ENCODE data around the gene FGR. TPM values are rescaled to one million over a fixed set of nuclear protein-coding genes. Genes with fewer than 3 reads are reported as not detected.
A peak's percentile ranks its signal among the peaks of the same experiment; 100 is the strongest.
"Not testable (repeated sequence)": the region's sequence is repeated elsewhere in the genome, so short reads cannot be mapped to it uniquely, and the experiment has no call there.

The FGR gene
- polyA plus RNA-seq, 3 donors = 371 to 1,340 (median 571) TPM

DNA sequence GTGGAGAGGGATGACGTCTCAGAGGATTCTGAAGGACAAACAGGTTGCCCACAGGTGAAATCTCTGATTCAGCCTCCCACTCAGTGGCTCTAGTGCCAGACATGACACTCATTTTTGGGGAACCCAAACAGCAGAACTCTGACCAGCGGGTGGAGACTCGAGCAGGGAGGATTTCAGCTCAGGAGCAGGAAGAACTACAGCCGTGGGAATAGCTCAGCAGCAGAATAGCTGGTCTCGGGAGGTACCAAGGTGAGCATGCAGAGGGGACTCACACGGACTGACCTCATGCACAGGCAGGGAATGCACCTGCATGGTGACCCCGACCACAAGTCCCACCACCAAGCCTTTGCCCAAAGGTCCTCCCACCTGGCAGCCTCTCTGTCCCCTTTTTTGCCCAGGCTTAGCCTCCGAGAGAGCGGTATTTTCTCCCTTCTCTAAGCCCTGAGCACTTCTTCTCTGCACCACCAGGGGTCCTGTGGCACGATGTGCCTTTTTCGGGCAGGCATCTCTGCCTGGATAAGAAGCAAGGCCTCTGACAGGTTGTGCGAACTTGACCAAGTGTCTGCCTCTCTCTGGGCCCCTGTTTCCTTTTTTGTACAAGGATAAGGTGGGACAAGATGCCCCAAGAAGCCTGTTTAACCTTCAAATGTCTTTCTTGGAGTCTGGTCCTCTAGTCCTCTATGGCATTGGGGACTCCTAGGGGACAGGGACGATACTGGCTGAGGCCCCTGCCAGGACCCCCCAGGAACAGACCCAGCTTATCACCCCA is 8.8 kb upstream of the FGR start:
- no peak overlapping the region for H3K4me3 ChIP-seq (replicated peaks in 1 of 3; ENCODE audit: low read depth in 2 of 3, low read length in 3 of 3)
- H3K36me3 ChIP-seq (replicated peaks in 1 of 2; ENCODE audit: control insufficient read depth in 1 of 2, insufficient read depth in 2 of 2, low read length in 2 of 2) = no peaks in the 10 kb centered on the region
- H3K36me3 Mint-ChIP-seq = no peaks in the 10 kb centered on the region
- H3K79me2 ChIP-seq (ENCODE audit: insufficient read depth, low read length) = no peaks in the 10 kb centered on the region
- no peaks in the 10 kb centered on the region for H3K9me3 ChIP-seq (replicated peaks in 1 of 2; ENCODE audit: control insufficient read depth in 1 of 2, insufficient read depth in 1 of 2, low read length in 2 of 2)
- peak overlapping the region in 4 of 7 donors; percentile 66 to 82 (median 71) for H3K27ac Mint-ChIP-seq
- H3K9me3 Mint-ChIP-seq = no peaks in the 10 kb centered on the region
- peaks cover 32% of the 10 kb centered on the region for H3K4me1 Mint-ChIP-seq
- WGBS (ENCODE audit: insufficient coverage) = 35% methylated on average over 13 of the region's 13 CpGs
- intact Hi-C loops (cut with micrococcal nuclease) = loop anchor here (5.0 kb wide), 1 partner anchor 36 kb away; no protein-coding TSS in a partner anchor
- peaks cover 0 to 3% (median 2%) of the 10 kb centered on the region in 3 donors for H3K27me3 Mint-ChIP-seq (ENCODE audit: low read depth in 3 of 3)
- no peak overlapping the region for H3K4me2 ChIP-seq (replicated peaks; ENCODE audit: extremely low read depth, low read length, poor library complexity, severe bottlenecking)
- no peak overlapping the region for H3K4me3 Mint-ChIP-seq
- H3K9ac ChIP-seq (ENCODE audit: insufficient read depth, low read length, poor library complexity, severe bottlenecking) = no peak overlapping the region
- no peak overlapping the region for H2AFZ ChIP-seq (ENCODE audit: insufficient read depth, low read depth, low read length, poor library complexity, severe bottlenecking)
- H3K4me1 ChIP-seq (ENCODE audit: control insufficient read depth in 1 of 2, insufficient read depth in 2 of 2, low read length in 2 of 2) = peaks cover 22 to 32% of the 10 kb centered on the region in 2 donors
- TF ChIP-seq, protein P1, sequence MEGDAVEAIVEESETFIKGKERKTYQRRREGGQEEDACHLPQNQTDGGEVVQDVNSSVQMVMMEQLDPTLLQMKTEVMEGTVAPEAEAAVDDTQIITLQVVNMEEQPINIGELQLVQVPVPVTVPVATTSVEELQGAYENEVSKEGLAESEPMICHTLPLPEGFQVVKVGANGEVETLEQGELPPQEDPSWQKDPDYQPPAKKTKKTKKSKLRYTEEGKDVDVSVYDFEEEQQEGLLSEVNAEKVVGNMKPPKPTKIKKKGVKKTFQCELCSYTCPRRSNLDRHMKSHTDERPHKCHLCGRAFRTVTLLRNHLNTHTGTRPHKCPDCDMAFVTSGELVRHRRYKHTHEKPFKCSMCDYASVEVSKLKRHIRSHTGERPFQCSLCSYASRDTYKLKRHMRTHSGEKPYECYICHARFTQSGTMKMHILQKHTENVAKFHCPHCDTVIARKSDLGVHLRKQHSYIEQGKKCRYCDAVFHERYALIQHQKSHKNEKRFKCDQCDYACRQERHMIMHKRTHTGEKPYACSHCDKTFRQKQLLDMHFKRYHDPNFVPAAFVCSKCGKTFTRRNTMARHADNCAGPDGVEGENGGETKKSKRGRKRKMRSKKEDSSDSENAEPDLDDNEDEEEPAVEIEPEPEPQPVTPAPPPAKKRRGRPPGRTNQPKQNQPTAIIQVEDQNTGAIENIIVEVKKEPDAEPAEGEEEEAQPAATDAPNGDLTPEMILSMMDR (IDR thresholded peaks at IDR 0.05) = peak; percentile 74
- no peaks in the 10 kb centered on the region for H3K27me3 ChIP-seq (ENCODE audit: control insufficient read depth in 2 of 2, insufficient read depth in 2 of 2, low read length in 2 of 2)
- H4K20me1 ChIP-seq (ENCODE audit: insufficient read depth, low read length) = no peaks in the 10 kb centered on the region
- H3K27ac ChIP-seq (ENCODE audit: low read depth in 1 of 2, low read length in 2 of 2) = no peak overlapping the region
- peak; percentile 62 to 74 (median 65) for DNase-seq

DNA sequence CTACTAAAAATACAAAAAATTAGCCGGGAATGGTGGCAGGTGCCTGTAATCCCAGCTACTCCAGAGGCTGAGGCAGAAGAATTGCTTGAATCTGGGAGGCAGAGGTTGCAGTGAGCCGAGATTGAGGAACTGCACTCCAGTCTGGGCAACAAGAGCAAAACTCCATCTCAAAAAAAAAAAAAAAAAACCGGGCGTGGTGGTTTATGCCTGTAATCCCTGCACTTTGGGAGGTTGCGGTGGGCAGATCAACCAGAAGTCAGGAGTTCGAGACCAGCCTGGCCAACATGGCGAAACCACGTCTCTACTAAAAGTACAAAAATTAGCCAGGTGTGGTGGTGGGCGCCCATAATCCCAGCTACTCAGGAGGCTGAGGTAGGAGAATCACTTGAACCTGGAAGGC is 5.5 kb upstream of the FGR start:
- not testable (repeated sequence) for H3K9me3 Mint-ChIP-seq; H3K4me2 ChIP-seq (replicated peaks; ENCODE audit: extremely low read depth, low read length, poor library complexity, severe bottlenecking); H3K4me3 ChIP-seq (replicated peaks in 1 of 3; ENCODE audit: low read depth in 2 of 3, low read length in 3 of 3); H3K36me3 Mint-ChIP-seq; H2AFZ ChIP-seq (ENCODE audit: insufficient read depth, low read depth, low read length, poor library complexity, severe bottlenecking); H3K4me3 Mint-ChIP-seq; H3K27me3 Mint-ChIP-seq (ENCODE audit: low read depth in 3 of 3); H3K36me3 ChIP-seq (replicated peaks in 1 of 2; ENCODE audit: control insufficient read depth in 1 of 2, insufficient read depth in 2 of 2, low read length in 2 of 2); H3K27me3 ChIP-seq (ENCODE audit: control insufficient read depth in 2 of 2, insufficient read depth in 2 of 2, low read length in 2 of 2); H3K9ac ChIP-seq (ENCODE audit: insufficient read depth, low read length, poor library complexity, severe bottlenecking); H3K79me2 ChIP-seq (ENCODE audit: insufficient read depth, low read length); H3K9me3 ChIP-seq (replicated peaks in 1 of 2; ENCODE audit: control insufficient read depth in 1 of 2, insufficient read depth in 1 of 2, low read length in 2 of 2); H4K20me1 ChIP-seq (ENCODE audit: insufficient read depth, low read length)
- peaks cover 50 to 55% of the 10 kb centered on the region in 2 donors for H3K4me1 ChIP-seq (ENCODE audit: control insufficient read depth in 1 of 2, insufficient read depth in 2 of 2, low read length in 2 of 2)
- DNase-seq = peak in 1 of 3 donors; percentile 42
- intact Hi-C loops (cut with micrococcal nuclease) = loop anchor here (2.0 to 5.0 kb wide), 2 partner anchors 14 to 33 kb away; no protein-coding TSS in a partner anchor
- H3K4me1 Mint-ChIP-seq = peaks cover 51% of the 10 kb centered on the region
- H3K27ac Mint-ChIP-seq = peak overlapping the region in 6 of 7 donors; percentile 60 to 85 (median 70)
- H3K27ac ChIP-seq (ENCODE audit: low read depth in 1 of 2, low read length in 2 of 2) = peak overlapping the region in 1 of 2 donors; percentile 20
- WGBS (ENCODE audit: insufficient coverage) = no CpG with 5 or more reads among the region's 9 CpGs

Measured in CD14-positive monocyte (primary cell).